ENCODE measurements around the gene TEC. TPM values are rescaled to one million over a fixed set of nuclear protein-coding genes. Genes with fewer than 3 reads are reported as not detected.
A peak's percentile ranks its signal among the peaks of the same experiment; 100 is the strongest.

Gene TEC
- total and polyA plus RNA-seq, 9 of the 15 experiments (the other 6 are each of a cell fraction or from before 2014, with no cell fraction given), result 5.3 to 14.7 (median 8.8) TPM

- TF ChIP-seq E2F4 (CRISPR knock-in tag; IDR thresholded peaks at IDR 0.05; ENCODE audit: low read depth) (no peak), ZNF583 (CRISPR knock-in tag; IDR thresholded peaks at IDR 0.05) (0 out of 2 replicates have a peak, but pooled peaks have one; percentile 42), THAP12 (CRISPR knock-in tag; IDR thresholded peaks at IDR 0.05) (0 out of 2 replicates have a peak, but pooled peaks have one; percentile 20), CREB1 (IDR thresholded peaks at IDR 0.05) (no peak), CREB1 (CRISPR knock-in tag; IDR thresholded peaks at IDR 0.05) (no peak), CHD7 (IDR thresholded peaks at IDR 0.05; ENCODE audit: low read depth, low read length) (no peak), CEBPB (tag; IDR thresholded peaks at IDR 0.05) (no peak), MYNN (IDR thresholded peaks at IDR 0.05) (0 out of 2 replicates have a peak, but pooled peaks have one; percentile 22), MYNN (CRISPR knock-in tag; IDR thresholded peaks at IDR 0.05) (no peak), CBX1 (IDR thresholded peaks at IDR 0.05; ENCODE audit: low read depth) (peak; percentile 20; the same call in 1 of the 2 replicates), USF2 (CRISPR knock-in tag; IDR thresholded peaks at IDR 0.05) (peak; percentile 43)
Measured at GRCh38 chr4:48268956-48269860, at the start of gene TEC (continued).

Measured in K562 (cell line).